SK-N-SH (cell line): Measurements from ENCODE around the gene SPINK13. TPM values are rescaled to one million over a fixed set of nuclear protein-coding genes. Genes with fewer than 3 reads are reported as not detected.

ENCODE experiments used
- CTCF ChIA-PET: fragments of 300-600, 350-600 bp; formaldehyde crosslinking; extraction: SDS; loops from one replicate; lab custom pipeline; 2021; lab: Yijun Ruan, JAX
- POLR2A ChIA-PET: fragments of 350-600 bp; sonication (Branson Sonifier 250); formaldehyde crosslinking; extraction: SDS; loops from one replicate; lab custom pipeline; 2020; ENCODE audit warnings: antibody characterized with exemption, inconsistent platforms; lab: Yijun Ruan, JAX
- DNase-seq: peaks from one replicate; pipeline ENCODE4 v3.0.0; 2012
- H2AFZ ChIP-seq: fragments of 200-600 bp; sonication (generic); 2 replicates; pipeline ENCODE4 v1.8.1; 2016; ENCODE audit warnings: antibody characterized with exemption, mild to moderate bottlenecking, low read depth
- H3F3A ChIP-seq: fragments of 200-600 bp; sonication (generic); replicated peaks from 2 replicates; pipeline ENCODE3; 2016; ENCODE audit warnings: antibody characterized with exemption, mild to moderate bottlenecking; ENCODE audit not compliant: insufficient read depth
- H3K27ac ChIP-seq, 2 experiments: fragments of 200-500 bp in 1 of 2; fragments of 200-600 bp in 1 of 2; sonication (Bioruptor generic) in 1 of 2; sonication (generic), shearing (Covaris generic) in 1 of 2; 2 replicates each; pipeline versions ENCODE4 v1.5.1 to v1.6.1; 2014 to 2016; ENCODE audit warnings: low read depth in 2 of 2, inconsistent platforms in 1 of 2, low read length in 1 of 2, mild to moderate bottlenecking in 1 of 2, mixed read lengths in 1 of 2
- H3K27me3 ChIP-seq: fragments of 200-600 bp; sonication (generic), shearing (Covaris generic); 2 replicates; pipeline ENCODE4 v1.6.1; 2016; ENCODE audit warnings: mixed run types; ENCODE audit not compliant: insufficient read depth
- H3K36me3 ChIP-seq, 2 experiments: fragments of 200-500 bp in 1 of 2; fragments of 200-600 bp in 1 of 2; sonication (Bioruptor generic) in 1 of 2; sonication (generic) in 1 of 2; replicated peaks in 1 of 2; 2 replicates each; pipeline versions ENCODE3 to v1.5.1; 2014 to 2016; ENCODE audit warnings: low read length in 1 of 2, mild to moderate bottlenecking in 1 of 2; ENCODE audit not compliant: insufficient read depth in 2 of 2, control insufficient read depth in 1 of 2
- H3K4me1 ChIP-seq, 2 experiments: fragments of 200-500 bp in 1 of 2; fragments of 200-600 bp in 1 of 2; sonication (Bioruptor generic) in 1 of 2; sonication (generic), shearing (Covaris generic) in 1 of 2; 2 replicates each; pipeline versions ENCODE4 v1.5.1 to v1.6.1; 2014 to 2016; ENCODE audit warnings: low read depth in 1 of 2, low read length in 1 of 2, mixed run types in 1 of 2; ENCODE audit not compliant: insufficient read depth in 2 of 2, control insufficient read depth in 1 of 2
- H3K4me2 ChIP-seq: fragments of 200-600 bp; sonication (generic), shearing (Covaris generic); 2 replicates; pipeline ENCODE4 v1.6.1; 2017; ENCODE audit warnings: mixed run types
- H3K4me3 ChIP-seq, 2 experiments: fragments of 200-500 bp in 1 of 2; fragments of 200-600 bp in 1 of 2; sonication (Bioruptor generic) in 1 of 2; sonication (generic), shearing (Covaris generic) in 1 of 2; 2 replicates each; pipeline versions ENCODE4 v1.5.1 to v1.8.1; 2014 to 2016; ENCODE audit warnings: low read depth in 2 of 2, inconsistent platforms in 1 of 2, low read length in 1 of 2, mild to moderate bottlenecking in 1 of 2, mixed read lengths in 1 of 2, moderate library complexity in 1 of 2
- H3K79me2 ChIP-seq: fragments of 200-600 bp; sonication (generic); 2 replicates; pipeline ENCODE4 v1.8.1; 2017; ENCODE audit warnings: mild to moderate bottlenecking; ENCODE audit not compliant: insufficient read depth
- H3K9ac ChIP-seq: fragments of 200-600 bp; sonication (generic); 2 replicates; pipeline ENCODE4 v1.6.1; 2017; ENCODE audit warnings: mixed run types
- H3K9me2 ChIP-seq: fragments of 200-600 bp; sonication (generic); 2 replicates; pipeline ENCODE4 v1.6.1; 2017; ENCODE audit warnings: mixed run types
- H3K9me3 ChIP-seq: fragments of 200-600 bp; sonication (generic); 2 replicates; pipeline ENCODE4 v1.6.1; 2017; ENCODE audit warnings: mixed run types, mild to moderate bottlenecking, moderate library complexity
- H4K20me1 ChIP-seq: fragments of 200-600 bp; sonication (generic); 2 replicates; pipeline ENCODE4 v1.6.1; 2017; ENCODE audit warnings: mild to moderate bottlenecking, mixed run types; ENCODE audit not compliant: insufficient read depth
- EZH2phosphoT487 ChIP-seq: fragments of 200-600 bp; sonication (generic); IDR thresholded peaks from 2 replicates; pipeline ENCODE4 v1.6.1; 2017; ENCODE audit warnings: low read depth, mixed run types, mild to moderate bottlenecking, antibody characterized with exemption, moderate library complexity, borderline replicate concordance
- FOXM1 ChIP-seq: IDR thresholded peaks from 2 replicates; pipeline ENCODE4 v1.4.0; 2012; ENCODE audit warnings: low read depth, mild to moderate bottlenecking
- RCOR1 ChIP-seq: fragments of 150-350 bp; IDR thresholded peaks from 2 replicates; pipeline ENCODE4 v1.6.1; 2017; ENCODE audit warnings: antibody characterized with exemption, low read length
- RXRA ChIP-seq: IDR thresholded peaks from 2 replicates; pipeline ENCODE4 v1.4.0; 2012; ENCODE audit warnings: low read depth, mild to moderate bottlenecking, borderline replicate concordance
- SIN3A ChIP-seq: IDR thresholded peaks from 2 replicates; pipeline ENCODE4 v1.6.1; 2012; ENCODE audit warnings: low read depth, mild to moderate bottlenecking, low read length, moderate library complexity, borderline replicate concordance
- TCF12 ChIP-seq: IDR thresholded peaks from 2 replicates; pipeline ENCODE4 v1.4.0; 2012
- TEAD4 ChIP-seq: IDR thresholded peaks from 2 replicates; pipeline ENCODE4 v1.4.0; 2012; ENCODE audit warnings: mild to moderate bottlenecking, borderline replicate concordance; ENCODE audit not compliant: insufficient read depth
- WGBS: methylation state at CpG from one replicate; pipeline ENCODE4 v1.1.6; 2017; ENCODE audit warnings: low lambda C conversion rate; 5-methylcytosine and 5-hydroxymethylcytosine counted together
- polyA plus RNA-seq, 3 experiments: library from polyadenylated mRNA; depleted of rRNA; stranded (reverse); fragments of >200 nt; gene quantifications; 2 replicates each; pipeline ENCODE4 v1.2.3, GENCODE V29; 2012
- TF ChIP-seq, protein P1 (sequence below): IDR thresholded peaks from 2 replicates; pipeline ENCODE4 v1.6.1; 2012; ENCODE audit warnings: mild to moderate bottlenecking, low read depth, low read length, moderate library complexity
- TF ChIP-seq, protein P2 (sequence below): fragments of 150-350 bp; IDR thresholded peaks from 2 replicates; pipeline ENCODE4 v1.6.1; 2016; ENCODE audit warnings: mild to moderate bottlenecking, low read depth, low read length

The SPINK13 gene
- polyA plus RNA-seq, 1 of the 3 experiments (the other 2 are of a cell fraction) = not detected

DNA sequence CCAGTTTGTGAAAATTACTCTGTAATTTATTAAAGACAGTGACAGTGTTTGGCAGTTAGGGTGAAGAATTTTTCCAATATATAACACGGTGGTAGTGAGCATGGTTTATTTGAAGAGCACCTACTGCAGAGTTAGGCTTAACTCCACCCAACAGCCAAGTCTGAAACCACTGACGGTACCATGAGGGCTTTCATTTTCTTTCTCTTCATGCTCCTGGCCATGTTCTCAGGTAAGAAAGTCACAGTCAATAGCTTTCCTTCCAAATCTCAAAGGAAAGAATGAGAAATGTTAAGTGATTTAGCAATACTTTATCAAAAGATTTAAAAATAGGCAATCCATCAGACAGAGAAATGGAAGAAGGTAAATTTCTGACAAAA is 30.2 kb upstream of the SPINK13 start, which contains the start of gene MARCOL:
MARCOL (plus strand) TSS at position 108 of the 377 bp plus-strand sequence; CDS start at position 181, 73 bp downstream.
- Histone ChIP-seq H3K36me3 (no peaks in the 10 kb centered on the region), H4K20me1 (no peaks in the 10 kb centered on the region), H3K4me3 (no peak within 1 kb of the TSS), H3K9me2 (no peaks in the 10 kb centered on the region), H3K79me2 (no peaks in the 10 kb centered on the region), H3K4me1 (no peaks in the 10 kb centered on the region), H3K4me2 (no peak within 1 kb of the TSS), H3F3A (no peaks in the 10 kb centered on the region), H3K9me3 (no peaks in the 10 kb centered on the region), H3K27ac (no peak within 1 kb of the TSS), H3K9ac (no peak within 1 kb of the TSS), H3K27me3 (no peaks in the 10 kb centered on the region), H2AFZ (no peak within 1 kb of the TSS)
- DNase-seq = no peak
- no peak for TF ChIP-seq RCOR1
- no peak for TF ChIP-seq TCF12
- no peak for TF ChIP-seq EZH2phosphoT487
- no peak for TF ChIP-seq RXRA
- ChIA-PET CTCF (interaction anchor here (1.5 kb wide), 1 partner anchor 493 kb away, joined by 3 read pairs; no protein-coding TSS in a partner anchor), POLR2A (no interaction called here)
- WGBS = 39% methylated on average over 2 of the region's 2 CpGs

DNA sequence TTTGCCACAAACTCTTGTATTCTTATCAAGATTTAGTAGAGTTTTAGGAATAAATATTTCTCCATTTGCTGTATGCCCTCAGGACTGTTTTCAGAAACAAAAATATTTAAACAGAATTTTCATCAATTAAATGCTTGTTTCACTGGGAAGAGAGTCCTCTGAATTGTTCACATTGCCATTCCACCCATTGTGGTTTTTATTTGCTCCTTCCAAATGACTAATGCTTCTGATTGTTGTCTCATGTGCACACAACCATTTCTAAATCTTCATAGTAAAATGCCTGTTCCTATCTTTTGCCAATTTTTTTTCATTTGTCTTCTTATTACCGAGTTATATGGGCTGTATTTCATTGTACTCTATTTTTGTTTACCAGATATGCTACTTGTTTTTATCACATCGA is 19.7 kb upstream of the SPINK13 start:
- Histone ChIP-seq H3K9me2 (no peaks in the 10 kb centered on the region), H3K9me3 (no peaks in the 10 kb centered on the region), H3K27ac (no peak overlapping the region), H3K4me3 (no peak overlapping the region), H3K79me2 (no peaks in the 10 kb centered on the region), H3K4me2 (no peak overlapping the region), H3K9ac (no peak overlapping the region), H2AFZ (no peak overlapping the region), H3K27me3 (no peaks in the 10 kb centered on the region), H3K36me3 (no peaks in the 10 kb centered on the region), H3K4me1 (no peaks in the 10 kb centered on the region; a peak in 1 of 4 replicates), H4K20me1 (no peaks in the 10 kb centered on the region), H3F3A (no peaks in the 10 kb centered on the region)
- ChIA-PET POLR2A (no interaction called here), CTCF (no interaction called here)
- TF ChIP-seq TEAD4 (no peak), SIN3A (no peak), FOXM1 (no peak)
- TF ChIP-seq, protein P1, sequence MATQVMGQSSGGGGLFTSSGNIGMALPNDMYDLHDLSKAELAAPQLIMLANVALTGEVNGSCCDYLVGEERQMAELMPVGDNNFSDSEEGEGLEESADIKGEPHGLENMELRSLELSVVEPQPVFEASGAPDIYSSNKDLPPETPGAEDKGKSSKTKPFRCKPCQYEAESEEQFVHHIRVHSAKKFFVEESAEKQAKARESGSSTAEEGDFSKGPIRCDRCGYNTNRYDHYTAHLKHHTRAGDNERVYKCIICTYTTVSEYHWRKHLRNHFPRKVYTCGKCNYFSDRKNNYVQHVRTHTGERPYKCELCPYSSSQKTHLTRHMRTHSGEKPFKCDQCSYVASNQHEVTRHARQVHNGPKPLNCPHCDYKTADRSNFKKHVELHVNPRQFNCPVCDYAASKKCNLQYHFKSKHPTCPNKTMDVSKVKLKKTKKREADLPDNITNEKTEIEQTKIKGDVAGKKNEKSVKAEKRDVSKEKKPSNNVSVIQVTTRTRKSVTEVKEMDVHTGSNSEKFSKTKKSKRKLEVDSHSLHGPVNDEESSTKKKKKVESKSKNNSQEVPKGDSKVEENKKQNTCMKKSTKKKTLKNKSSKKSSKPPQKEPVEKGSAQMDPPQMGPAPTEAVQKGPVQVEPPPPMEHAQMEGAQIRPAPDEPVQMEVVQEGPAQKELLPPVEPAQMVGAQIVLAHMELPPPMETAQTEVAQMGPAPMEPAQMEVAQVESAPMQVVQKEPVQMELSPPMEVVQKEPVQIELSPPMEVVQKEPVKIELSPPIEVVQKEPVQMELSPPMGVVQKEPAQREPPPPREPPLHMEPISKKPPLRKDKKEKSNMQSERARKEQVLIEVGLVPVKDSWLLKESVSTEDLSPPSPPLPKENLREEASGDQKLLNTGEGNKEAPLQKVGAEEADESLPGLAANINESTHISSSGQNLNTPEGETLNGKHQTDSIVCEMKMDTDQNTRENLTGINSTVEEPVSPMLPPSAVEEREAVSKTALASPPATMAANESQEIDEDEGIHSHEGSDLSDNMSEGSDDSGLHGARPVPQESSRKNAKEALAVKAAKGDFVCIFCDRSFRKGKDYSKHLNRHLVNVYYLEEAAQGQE = no peak
- TF ChIP-seq, protein P2, sequence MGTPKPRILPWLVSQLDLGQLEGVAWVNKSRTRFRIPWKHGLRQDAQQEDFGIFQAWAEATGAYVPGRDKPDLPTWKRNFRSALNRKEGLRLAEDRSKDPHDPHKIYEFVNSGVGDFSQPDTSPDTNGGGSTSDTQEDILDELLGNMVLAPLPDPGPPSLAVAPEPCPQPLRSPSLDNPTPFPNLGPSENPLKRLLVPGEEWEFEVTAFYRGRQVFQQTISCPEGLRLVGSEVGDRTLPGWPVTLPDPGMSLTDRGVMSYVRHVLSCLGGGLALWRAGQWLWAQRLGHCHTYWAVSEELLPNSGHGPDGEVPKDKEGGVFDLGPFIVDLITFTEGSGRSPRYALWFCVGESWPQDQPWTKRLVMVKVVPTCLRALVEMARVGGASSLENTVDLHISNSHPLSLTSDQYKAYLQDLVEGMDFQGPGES = no peak
- 9% methylated on average over 2 of the region's 2 CpGs for WGBS
- no peak for DNase-seq
